Measurements from ENCODE around the gene PBXIP1.
"Not testable (repeated sequence)": the region's sequence is repeated elsewhere in the genome, so short reads cannot be mapped to it uniquely, and the experiment has no call there.

The PBXIP1 gene

DNA sequence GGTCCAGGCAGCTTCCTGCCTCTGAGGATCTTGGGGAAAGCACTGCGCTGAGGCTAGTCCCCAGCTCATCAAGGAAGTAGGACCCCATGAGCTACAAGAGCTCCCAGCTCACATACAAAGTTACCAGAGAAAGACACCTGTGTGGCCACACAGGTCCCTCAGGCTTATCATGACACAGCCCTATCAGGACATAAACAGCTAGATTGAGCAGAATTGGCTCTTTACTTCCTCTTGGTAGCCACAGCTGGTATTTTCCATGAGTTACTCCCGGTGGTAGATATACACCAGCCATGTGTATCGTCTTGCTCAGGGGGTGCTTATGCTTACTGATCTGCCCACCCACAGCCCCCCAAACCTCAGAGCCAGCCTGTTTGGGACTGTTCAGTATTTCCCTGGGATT is 38.7 kb upstream of the PBXIP1 start:
- no peak for DNase-seq

DNA sequence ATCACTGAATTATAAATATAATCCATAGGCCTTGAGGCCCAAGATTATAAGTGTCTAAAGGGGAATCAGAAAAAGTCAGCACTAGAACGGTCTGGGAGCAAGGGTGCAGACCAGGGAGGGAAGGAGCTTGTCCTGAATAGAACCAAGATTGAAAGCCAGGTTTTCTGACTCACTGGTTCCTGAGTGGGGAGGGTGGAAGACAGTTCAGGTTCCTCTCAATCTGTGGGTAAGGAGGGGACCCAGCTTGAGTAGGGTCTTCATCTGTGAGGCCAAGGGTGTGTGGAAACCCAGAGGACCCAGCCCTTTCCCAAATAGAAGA is 38.3 kb upstream of the PBXIP1 start:
- no peak for DNase-seq

GRCh38 chr1:154993572-154994268 is 37.8 kb upstream of the PBXIP1 start, which contains the start of gene LENEP:
Gene LENEP (plus strand): TSS chr1:154993586. CDS start chr1:154993608, 22 bp downstream.
- no peak for DNase-seq

GRCh38 chr1:154992721-154993571 is 37.0 kb upstream of the PBXIP1 start:
- DNase-seq, result no peak

DNA sequence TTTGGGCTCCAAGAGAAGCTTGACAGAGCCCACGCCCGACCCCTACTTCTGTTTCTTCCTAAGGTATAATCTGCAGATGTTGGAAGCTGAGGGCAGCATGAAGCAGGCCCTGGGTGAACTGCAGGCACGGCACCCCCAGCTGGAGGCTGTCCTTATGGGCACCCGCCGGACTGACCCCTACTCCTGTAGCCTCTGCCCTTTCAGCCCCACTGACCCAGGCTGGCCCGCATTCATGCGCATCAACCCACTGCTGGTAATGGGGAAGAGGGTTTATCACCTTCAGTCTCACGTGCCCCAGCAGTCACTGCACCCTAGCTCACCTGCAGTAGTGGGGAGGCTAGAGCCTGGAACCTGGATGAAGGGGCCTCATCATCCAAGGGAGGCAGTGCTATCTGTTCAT is 34.4 kb upstream of the PBXIP1 start:
- DNase-seq, result no peak

GRCh38 chr1:154989195-154989860 is 33.4 kb upstream of the PBXIP1 start:
- DNase-seq, result no peak

DNA sequence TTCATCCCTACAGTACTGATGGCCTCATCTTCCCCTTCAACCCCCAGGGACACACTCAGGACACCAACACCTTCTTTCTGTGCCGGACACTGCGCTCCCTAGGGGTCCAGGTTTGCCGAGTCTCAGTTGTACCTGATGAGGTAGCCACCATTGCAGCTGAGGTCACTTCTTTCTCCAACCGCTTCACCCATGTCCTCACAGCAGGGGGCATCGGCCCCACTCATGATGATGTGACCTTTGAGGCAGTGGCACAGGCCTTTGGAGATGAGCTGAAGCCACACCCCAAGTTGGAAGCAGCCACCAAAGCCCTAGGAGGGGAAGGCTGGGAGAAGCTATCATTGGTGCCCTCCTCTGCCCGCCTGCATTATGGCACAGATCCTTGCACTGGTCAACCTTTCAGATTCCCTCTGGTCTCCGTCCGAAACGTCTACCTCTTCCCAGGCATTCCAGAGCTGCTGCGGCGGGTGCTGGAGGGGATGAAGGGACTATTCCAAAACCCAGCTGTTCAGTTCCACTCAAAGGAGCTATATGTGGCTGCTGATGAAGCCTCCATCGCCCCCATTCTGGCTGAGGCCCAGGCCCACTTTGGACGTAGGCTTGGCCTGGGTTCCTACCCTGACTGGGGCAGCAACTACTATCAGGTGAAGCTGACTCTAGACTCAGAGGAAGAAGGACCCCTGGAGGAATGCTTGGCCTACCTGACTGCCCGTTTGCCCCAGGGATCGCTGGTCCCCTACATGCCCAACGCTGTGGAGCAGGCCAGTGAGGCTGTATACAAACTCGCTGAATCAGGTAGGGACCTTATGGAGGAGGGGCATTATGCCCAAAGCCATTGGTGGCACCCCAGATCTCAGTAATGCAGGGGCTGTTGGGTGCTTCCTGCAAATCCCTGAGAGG is 32.4 kb upstream of the PBXIP1 start:
- no peak for DNase-seq

- DNase-seq, result no peak
These were observed 31.4 kb upstream of the PBXIP1 start for GRCh38 chr1:154987326-154987725.

- DNase-seq, result not testable (repeated sequence)
These were observed 30.8 kb upstream of the PBXIP1 start for GRCh38 chr1:154986736-154987135.

- DNase-seq, result peak; percentile 17
These were observed 28.0 kb upstream of the PBXIP1 start for GRCh38 chr1:154983776-154984466.

DNA sequence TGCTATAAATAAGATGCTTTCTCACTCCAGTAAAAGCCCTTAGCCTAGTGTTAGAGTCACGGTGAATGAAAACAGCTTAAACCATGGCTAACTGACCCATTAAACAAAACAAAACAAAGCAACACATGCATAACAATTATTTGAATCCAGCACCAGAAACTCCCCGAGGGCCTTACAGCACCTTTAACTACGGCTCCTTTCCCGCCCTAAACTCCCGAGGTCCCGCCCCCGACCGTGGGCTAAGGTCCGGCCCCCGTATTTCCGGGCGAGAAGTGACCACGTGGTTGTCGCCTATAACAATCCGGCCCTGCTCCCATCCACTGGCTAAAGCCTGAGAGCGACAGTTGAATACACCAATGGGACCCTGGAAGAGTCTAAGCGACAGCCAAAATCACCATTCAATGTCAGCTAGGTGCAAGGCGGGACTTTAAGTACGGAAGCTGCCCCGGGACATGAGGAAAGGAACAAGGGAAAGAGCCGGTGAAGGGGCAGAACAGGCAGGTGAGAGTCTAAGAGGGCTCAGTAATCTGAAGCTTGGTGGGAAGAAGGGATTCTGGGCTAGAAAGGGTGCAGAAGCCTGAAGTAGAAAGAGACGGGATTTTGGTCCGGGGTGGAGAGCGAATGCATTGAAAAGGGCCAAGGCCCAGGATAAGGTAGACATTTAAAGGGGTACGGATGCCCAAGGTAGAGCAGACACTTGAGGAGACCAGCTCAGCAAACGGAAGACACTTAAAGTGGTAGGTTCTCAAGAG is 27.2 kb upstream of the PBXIP1 start, which contains the start of gene FLAD1:
FLAD1 (plus strand) TSS at position 448 of the 752 bp plus-strand sequence. CDS start 351 bp downstream, outside the sequence.
- peak; percentile 99 for DNase-seq

GRCh38 chr1:154982341-154982740 is 26.4 kb upstream of the PBXIP1 start:
- no peak for DNase-seq

- no peak for DNase-seq
These were observed 22.5 kb upstream of the PBXIP1 start for GRCh38 chr1:154978360-154978759.

DNA sequence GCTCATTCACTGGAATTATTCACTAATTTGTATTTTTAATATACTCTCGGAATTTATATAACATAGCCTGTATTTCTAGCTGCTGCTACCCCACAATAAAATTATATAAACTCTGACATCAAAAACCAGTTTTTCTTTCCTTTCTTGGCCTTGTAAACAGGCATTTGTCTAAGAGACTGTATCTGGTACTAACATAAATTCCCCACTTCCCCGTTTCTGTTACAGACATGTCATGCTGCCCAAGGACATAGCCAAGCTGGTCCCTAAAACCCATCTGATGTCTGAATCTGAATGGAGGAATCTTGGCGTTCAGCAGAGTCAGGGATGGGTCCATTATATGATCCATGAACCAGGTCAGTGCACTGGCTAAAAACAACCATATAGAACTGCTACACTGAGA is 21.9 kb upstream of the PBXIP1 start:
- not testable (repeated sequence) for DNase-seq

DNA sequence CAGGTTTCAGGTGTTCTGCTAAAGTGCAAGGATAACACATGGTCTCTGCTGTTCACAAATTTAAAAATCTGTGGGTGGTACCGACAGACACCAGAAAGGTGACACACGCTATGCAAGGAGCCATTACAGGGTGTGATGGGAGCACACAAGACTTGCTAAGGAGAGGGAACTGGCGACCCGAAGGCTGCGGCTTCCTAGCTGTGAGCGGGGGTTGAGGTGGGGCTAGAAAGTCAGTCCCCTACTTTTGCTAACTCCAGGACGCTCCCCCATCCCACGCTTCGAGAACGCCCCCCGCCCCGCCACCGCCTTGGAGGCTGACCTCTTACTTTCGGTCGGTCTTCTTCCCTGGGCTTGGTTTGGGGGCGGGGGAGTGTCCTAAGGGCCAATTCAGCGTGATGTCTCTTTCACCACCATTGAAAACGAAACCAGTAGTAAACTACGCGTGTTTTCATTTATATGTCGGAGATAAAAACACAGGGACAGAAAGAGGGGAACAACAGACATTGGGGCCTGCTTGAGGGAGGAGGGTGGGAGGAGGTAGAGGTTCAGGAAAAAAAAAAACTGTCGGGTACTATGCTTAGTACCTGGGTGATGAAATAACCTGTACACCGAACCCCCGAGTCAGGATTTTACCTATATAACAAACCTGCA is 19.6 kb upstream of the PBXIP1 start:
- peak; percentile 45 for DNase-seq

- DNase-seq, result peak; percentile 93
These were observed 19.0 kb upstream of the PBXIP1 start for GRCh38 chr1:154974808-154975408.

DNA sequence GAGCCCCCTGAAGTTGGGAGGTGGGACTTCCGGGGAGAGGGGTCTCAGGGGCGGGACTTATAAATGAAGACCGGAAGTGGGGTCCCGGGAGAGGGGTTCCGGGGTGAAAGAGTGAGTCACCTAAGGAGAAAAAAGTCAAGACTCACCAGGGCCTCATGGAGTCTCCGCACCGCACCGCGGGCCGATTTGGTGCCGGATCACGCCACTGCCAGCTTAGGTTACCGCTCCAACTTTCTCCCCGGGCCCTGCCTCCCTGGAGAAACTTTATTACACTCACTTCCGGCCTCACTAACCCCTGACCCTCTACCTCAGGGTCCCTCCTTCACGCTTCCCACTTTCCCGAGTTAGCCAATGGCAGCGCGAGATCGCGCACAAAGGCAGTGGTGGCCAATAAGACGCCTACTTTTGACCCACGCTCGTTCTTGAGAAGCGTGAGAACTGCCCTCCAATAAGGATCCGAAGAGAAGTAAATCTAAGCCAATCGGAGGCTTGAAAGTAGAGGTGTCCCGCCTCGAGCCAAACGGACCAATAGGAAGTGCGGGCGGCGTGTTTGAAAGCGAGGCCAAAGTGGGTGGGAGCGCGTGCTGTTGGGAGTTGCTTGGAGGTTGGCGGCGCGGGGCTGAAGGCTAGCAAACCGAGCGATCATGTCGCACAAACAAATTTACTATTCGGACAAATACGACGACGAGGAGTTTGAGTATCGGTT is 18.4 kb upstream of the PBXIP1 start, which contains the start of gene CKS1B:
CKS1B (plus strand) TSS at position 580 of the 706 bp plus-strand sequence; CDS start at position 645, 65 bp downstream.
- DNase-seq, result peak; percentile 100

GRCh38 chr1:154973344-154974101 is 17.6 kb upstream of the PBXIP1 start:
- DNase-seq, result peak; percentile 88
